KMS-11 (cell line): ENCODE measurements around the gene RGS9.
A peak's percentile ranks its signal among the peaks of the same experiment; 100 is the strongest.

ENCODE experiments used
- H2AFZ ChIP-seq: fragments of 200-600 bp; sonication (generic); 2 replicates; pipeline ENCODE4 v1.6.1; 2016; ENCODE audit warnings: antibody characterized with exemption, mixed run types, low read depth
- H3K27ac ChIP-seq: fragments of 200-600 bp; sonication (generic); 2 replicates; pipeline ENCODE4 v1.6.1; 2016; ENCODE audit warnings: mild to moderate bottlenecking, mixed run types
- H3K27me3 ChIP-seq: fragments of 200-600 bp; sonication (generic); 2 replicates; pipeline ENCODE4 v1.6.1; 2017; ENCODE audit warnings: mild to moderate bottlenecking, low read depth, mixed run types, moderate library complexity; ENCODE audit not compliant: insufficient read depth
- H3K36me3 ChIP-seq: fragments of 200-600 bp; sonication (generic); 2 replicates; pipeline ENCODE4 v1.6.1; 2017; ENCODE audit warnings: mild to moderate bottlenecking, mixed run types; ENCODE audit not compliant: insufficient read depth
- H3K4me1 ChIP-seq: fragments of 200-600 bp; sonication (generic); 2 replicates; pipeline ENCODE4 v1.6.1; 2016; ENCODE audit warnings: mild to moderate bottlenecking, low read depth, mixed run types; ENCODE audit not compliant: poor library complexity, severe bottlenecking
- H3K4me2 ChIP-seq: fragments of 200-600 bp; sonication (generic); 2 replicates; pipeline ENCODE4 v1.7.0; 2016; ENCODE audit warnings: mild to moderate bottlenecking, mixed run types
- H3K4me3 ChIP-seq: fragments of 200-600 bp; sonication (generic); IDR thresholded peaks from 2 replicates; pipeline ENCODE4 v1.6.1; 2017; ENCODE audit warnings: low read depth, low read length, mixed read lengths; ENCODE audit not compliant: insufficient read depth
- H3K79me2 ChIP-seq: fragments of 200-600 bp; sonication (generic); 2 replicates; pipeline ENCODE4 v1.6.1; 2016; ENCODE audit warnings: low read depth, mixed run types; ENCODE audit not compliant: insufficient read depth
- H3K9ac ChIP-seq: fragments of 200-600 bp; sonication (generic); 2 replicates; pipeline ENCODE4 v1.6.1; 2016; ENCODE audit warnings: mild to moderate bottlenecking, mixed run types
- H4K20me1 ChIP-seq: fragments of 200-600 bp; sonication (generic); 2 replicates; pipeline ENCODE4 v1.6.1; 2016; ENCODE audit warnings: mild to moderate bottlenecking, mixed run types; ENCODE audit not compliant: insufficient read depth
- CTCF ChIP-seq: fragments of 200-600 bp; sonication (generic); conservative IDR thresholded peaks from 2 replicates; pipeline ENCODE4 v1.6.1; 2017; ENCODE audit warnings: low read depth, mild to moderate bottlenecking, antibody characterized with exemption, low read length, moderate library complexity, mixed read lengths

RGS9 gene

GRCh38 chr17:65122836-65123756 is 14.1 kb upstream of the RGS9 start:
- H3K27ac ChIP-seq: peak overlapping the region; percentile 49
- peak overlapping the region; percentile 70 for H3K4me2 ChIP-seq
- H3K9ac ChIP-seq: peak overlapping the region; percentile 63; the same call in 1 of the 2 replicates
- peak overlapping the region; percentile 86 for H2AFZ ChIP-seq
- no peaks in the 10 kb centered on the region for H3K79me2 ChIP-seq
- no peak overlapping the region for H3K4me3 ChIP-seq
- no peak for TF ChIP-seq CTCF
- H3K4me1 ChIP-seq: peaks cover 42% of the 10 kb centered on the region
- no peaks in the 10 kb centered on the region for H3K36me3 ChIP-seq
- no peaks in the 10 kb centered on the region for H3K27me3 ChIP-seq
- no peaks in the 10 kb centered on the region for H4K20me1 ChIP-seq

GRCh38 chr17:65123757-65124675 is 13.2 kb upstream of the RGS9 start:
- Histone ChIP-seq H3K4me1 (peaks cover 42% of the 10 kb centered on the region), H2AFZ (peak overlapping the region; percentile 86), H3K79me2 (no peaks in the 10 kb centered on the region), H3K27me3 (no peaks in the 10 kb centered on the region), H3K9ac (peak overlapping the region; percentile 63; the same call in 1 of the 2 replicates), H3K27ac (peak overlapping the region; percentile 49; the same call in 1 of the 2 replicates), H3K4me2 (peak overlapping the region; percentile 70), H3K4me3 (no peak overlapping the region), H4K20me1 (no peaks in the 10 kb centered on the region), H3K36me3 (no peaks in the 10 kb centered on the region)
- no peak for TF ChIP-seq CTCF

GRCh38 chr17:65130832-65131231 is 6.3 kb upstream of the RGS9 start:
- Histone ChIP-seq H3K4me3 (no peak overlapping the region), H4K20me1 (no peaks in the 10 kb centered on the region), H3K9ac (no peak overlapping the region), H3K4me2 (no peak overlapping the region), H3K27me3 (no peaks in the 10 kb centered on the region), H3K36me3 (no peaks in the 10 kb centered on the region), H2AFZ (no peak overlapping the region), H3K79me2 (no peaks in the 10 kb centered on the region), H3K4me1 (no peaks in the 10 kb centered on the region), H3K27ac (no peak overlapping the region)
- no peak for TF ChIP-seq CTCF

- Histone ChIP-seq H3K4me1 (no peaks in the 10 kb centered on the region), H3K4me3 (no peak overlapping the region), H2AFZ (no peak overlapping the region), H4K20me1 (no peaks in the 10 kb centered on the region), H3K9ac (no peak overlapping the region), H3K36me3 (no peaks in the 10 kb centered on the region), H3K79me2 (no peaks in the 10 kb centered on the region), H3K27ac (no peak overlapping the region), H3K27me3 (no peaks in the 10 kb centered on the region), H3K4me2 (no peak overlapping the region)
- TF ChIP-seq CTCF: no peak
These were observed 5.9 kb upstream of the RGS9 start for GRCh38 chr17:65131240-65131639.
